ENCODE measurements around the gene PODNL1. TPM values are rescaled to one million over a fixed set of nuclear protein-coding genes. Genes with fewer than 3 reads are reported as not detected.

The PODNL1 gene
- total RNA-seq, 2 experiments from 2014 or later = 0.35 to 0.48 TPM

GRCh38 chr19:13959962-13960862 lies 22.0 kb upstream of the PODNL1 start:
- ChIA-PET CTCF (interaction anchor here (0.6 kb wide), 2 partner anchors 108 to 111 kb away, joined by 3 to 5 read pairs; no protein-coding TSS in a partner anchor), POLR2A (interaction anchor here (0.5 to 1.3 kb wide), 3 partner anchors 10 to 59 kb away, joined by 3 read pairs; no protein-coding TSS in a partner anchor)
- no peaks in the 10 kb centered on the region for H3K9me3 Mint-ChIP-seq
- H3K27me3 Mint-ChIP-seq = no peaks in the 10 kb centered on the region
- peaks cover 50% of the 10 kb centered on the region for H3K36me3 Mint-ChIP-seq (ENCODE audit: low read depth)
- no peak for DNase-seq
- no peak overlapping the region for H3K27ac Mint-ChIP-seq
- H3K4me3 Mint-ChIP-seq = no peak overlapping the region
- H3K4me1 Mint-ChIP-seq = no peaks in the 10 kb centered on the region

- CTCF ChIA-PET = interaction anchor here (0.6 kb wide), 1 partner anchor 112 kb away, joined by 3 read pairs; no protein-coding TSS in a partner anchor
- Mint-ChIP-seq H3K36me3 (ENCODE audit: low read depth) (peaks cover 44% of the 10 kb centered on the region), H3K9me3 (no peaks in the 10 kb centered on the region), H3K4me1 (peaks cover 2% of the 10 kb centered on the region), H3K27ac (no peak overlapping the region), H3K27me3 (no peaks in the 10 kb centered on the region), H3K4me3 (no peak overlapping the region)
- POLR2A ChIA-PET = no interaction called here
- no peak for DNase-seq
Measured at GRCh38 chr19:13959141-13959961, 21.1 kb upstream of the PODNL1 start.

GRCh38 chr19:13958043-13958442 lies 19.8 kb upstream of the PODNL1 start:
- no peak overlapping the region for H3K4me3 Mint-ChIP-seq
- peaks cover 12% of the 10 kb centered on the region for H3K4me1 Mint-ChIP-seq
- ChIA-PET CTCF (no interaction called here), POLR2A (no interaction called here)
- H3K27ac Mint-ChIP-seq = no peak overlapping the region
- DNase-seq = no peak
- H3K27me3 Mint-ChIP-seq = no peaks in the 10 kb centered on the region
- peaks cover 49% of the 10 kb centered on the region for H3K36me3 Mint-ChIP-seq (ENCODE audit: low read depth)
- no peaks in the 10 kb centered on the region for H3K9me3 Mint-ChIP-seq

GRCh38 chr19:13957051-13957450 lies 18.8 kb upstream of the PODNL1 start:
- Mint-ChIP-seq H3K36me3 (ENCODE audit: low read depth) (peaks cover 51% of the 10 kb centered on the region), H3K27me3 (no peaks in the 10 kb centered on the region)
- CTCF ChIA-PET = no interaction called here

GRCh38 chr19:13956365-13956744 lies 18.1 kb upstream of the PODNL1 start:
- Mint-ChIP-seq H3K9me3 (no peaks in the 10 kb centered on the region), H3K36me3 (ENCODE audit: low read depth) (peaks cover 47% of the 10 kb centered on the region), H3K4me3 (no peak overlapping the region), H3K4me1 (peaks cover 19% of the 10 kb centered on the region), H3K27ac (no peak overlapping the region), H3K27me3 (no peaks in the 10 kb centered on the region)
- DNase-seq = no peak
- ChIA-PET POLR2A (no interaction called here), CTCF (no interaction called here)

More at GRCh38 chr19:13957051-13957450, 18.8 kb upstream of the PODNL1 start:
- no peak overlapping the region for H3K4me3 Mint-ChIP-seq
- no peak overlapping the region for H3K27ac Mint-ChIP-seq
- POLR2A ChIA-PET = no interaction called here
- H3K4me1 Mint-ChIP-seq = peaks cover 13% of the 10 kb centered on the region
- H3K9me3 Mint-ChIP-seq = no peaks in the 10 kb centered on the region
- DNase-seq = no peak

GRCh38 chr19:13955662-13956364 lies 17.6 kb upstream of the PODNL1 start:
- POLR2A ChIA-PET = interaction anchor here (4.5 kb wide), 1 partner anchor 50 kb away, joined by 58 read pairs; the partner anchor contains the start of gene RFX1
- Mint-ChIP-seq H3K9me3 (no peaks in the 10 kb centered on the region), H3K4me1 (peaks cover 19% of the 10 kb centered on the region), H3K27ac (no peak overlapping the region), H3K27me3 (no peaks in the 10 kb centered on the region), H3K36me3 (ENCODE audit: low read depth) (peaks cover 44% of the 10 kb centered on the region), H3K4me3 (no peak overlapping the region)
- CTCF ChIA-PET = no interaction called here
- DNase-seq = no peak

GRCh38 chr19:13954185-13954584 lies 16.0 kb upstream of the PODNL1 start:
- H3K4me1 Mint-ChIP-seq = peaks cover 19% of the 10 kb centered on the region
- H3K36me3 Mint-ChIP-seq (ENCODE audit: low read depth) = peaks cover 36% of the 10 kb centered on the region
- CTCF ChIA-PET = interaction anchor here (2.8 kb wide), 1 partner anchor 94 kb away, joined by 11 read pairs; no protein-coding TSS in a partner anchor
- H3K27ac Mint-ChIP-seq = no peak overlapping the region
- POLR2A ChIA-PET = interaction anchor here (1.2 to 4.5 kb wide), 3 partner anchors 51 to 568 kb away, joined by 3 to 58 read pairs (median 38); partner anchors contain the start of genes IL27RA and RFX1
- no peaks in the 10 kb centered on the region for H3K27me3 Mint-ChIP-seq
- peak overlapping the region; percentile 95 for H3K4me3 Mint-ChIP-seq
- DNase-seq = no peak
- H3K9me3 Mint-ChIP-seq = no peaks in the 10 kb centered on the region

- POLR2A ChIA-PET = interaction anchor here (0.6 to 4.5 kb wide), 17 partner anchors 9 to 569 kb away, joined by 3 to 58 read pairs (median 4); partner anchors contain the start of genes ADGRE5, IL27RA and RFX1
- H3K36me3 Mint-ChIP-seq (ENCODE audit: low read depth) = peaks cover 25% of the 10 kb centered on the region
- H3K27me3 Mint-ChIP-seq = no peaks in the 10 kb centered on the region
- peak overlapping the region; percentile 95 for H3K4me3 Mint-ChIP-seq
- peak overlapping the region; percentile 80 for H3K27ac Mint-ChIP-seq
- peaks cover 19% of the 10 kb centered on the region for H3K4me1 Mint-ChIP-seq
- no peak for DNase-seq
- CTCF ChIA-PET = interaction anchor here (0.6 to 2.8 kb wide), 14 partner anchors 19 to 579 kb away, joined by 3 to 11 read pairs (median 3); partner anchors contain the start of genes ASF1B, IL27RA, MISP3 and RFX1
- no peaks in the 10 kb centered on the region for H3K9me3 Mint-ChIP-seq
Measured at GRCh38 chr19:13952931-13953531, 14.8 kb upstream of the PODNL1 start.

GRCh38 chr19:13952154-13952930 lies 14.1 kb upstream of the PODNL1 start, which contains the start of gene DCAF15:
DCAF15 (plus strand) TSS chr19:13952509; CDS start chr19:13952513, 4 bp downstream.
- CTCF ChIA-PET = interaction anchor here (0.6 to 2.8 kb wide), 13 partner anchors 18 to 579 kb away, joined by 3 to 11 read pairs (median 3); partner anchors contain the start of genes ASF1B, IL27RA, MISP3 and RFX1

GRCh38 chr19:13951799-13952153 lies 13.6 kb upstream of the PODNL1 start:
- POLR2A ChIA-PET = interaction anchor here (0.7 to 4.5 kb wide), 13 partner anchors 11 to 204 kb away, joined by 3 to 58 read pairs (median 4); partner anchors contain the start of genes IL27RA and RFX1
- CTCF ChIA-PET = interaction anchor here (1.1 to 2.8 kb wide), 7 partner anchors 49 to 185 kb away, joined by 3 to 11 read pairs (median 3); partner anchors contain the start of genes ASF1B and RFX1
- no peak for DNase-seq
- Mint-ChIP-seq H3K9me3 (no peaks in the 10 kb centered on the region), H3K27me3 (no peaks in the 10 kb centered on the region), H3K36me3 (ENCODE audit: low read depth) (peaks cover 20% of the 10 kb centered on the region), H3K4me3 (peak overlapping the region; percentile 95), H3K4me1 (peaks cover 19% of the 10 kb centered on the region), H3K27ac (peak overlapping the region; percentile 85)

More at GRCh38 chr19:13952154-13952930, 14.1 kb upstream of the PODNL1 start, which contains the start of gene DCAF15:
- H3K27me3 Mint-ChIP-seq = no peaks in the 10 kb centered on the region
- peak within 1 kb of the TSS; percentile 95 for H3K4me3 Mint-ChIP-seq
- H3K4me1 Mint-ChIP-seq = peaks cover 19% of the 10 kb centered on the region
- no peaks in the 10 kb centered on the region for H3K9me3 Mint-ChIP-seq
- POLR2A ChIA-PET = interaction anchor here (0.8 to 4.5 kb wide), 16 partner anchors 8 to 205 kb away, joined by 3 to 58 read pairs (median 4); partner anchors contain the start of genes IL27RA and RFX1
- peaks cover 24% of the 10 kb centered on the region for H3K36me3 Mint-ChIP-seq (ENCODE audit: low read depth)
- peak within 1 kb of the TSS; percentile 85 for H3K27ac Mint-ChIP-seq
- peak; percentile 99 for DNase-seq

- ChIA-PET POLR2A (interaction anchor here (0.7 to 4.5 kb wide), 6 partner anchors 22 to 165 kb away, joined by 3 to 58 read pairs (median 17); partner anchors contain the start of genes IL27RA and RFX1), CTCF (interaction anchor here (1.3 to 2.8 kb wide), 4 partner anchors 48 to 98 kb away, joined by 3 to 11 read pairs (median 4); partner anchors contain the start of gene RFX1)
- Mint-ChIP-seq H3K27me3 (no peaks in the 10 kb centered on the region), H3K36me3 (ENCODE audit: low read depth) (peaks cover 14% of the 10 kb centered on the region), H3K27ac (no peak overlapping the region), H3K4me1 (peaks cover 19% of the 10 kb centered on the region), H3K4me3 (no peak overlapping the region), H3K9me3 (no peaks in the 10 kb centered on the region)
- DNase-seq = no peak
Measured at GRCh38 chr19:13951043-13951442, 12.8 kb upstream of the PODNL1 start.
